Keratinocyte (primary cell): ENCODE measurements around the gene SDK1. TPM values are rescaled to one million over a fixed set of nuclear protein-coding genes. Genes with fewer than 3 reads are reported as not detected.

ENCODE experiments used
- DNase-seq: peaks from one replicate; pipeline ENCODE4 v3.0.0-alpha.2; 2011; ENCODE audit warnings: low read depth, missing footprints, low spot score
- FAIRE-seq: peaks from 2 replicates; lab custom pipeline; 2011; peaks lifted over from hg19 to GRCh38; lab: Jason Lieb, UNC
- H2AFZ ChIP-seq: 2 replicates; pipeline ENCODE4 v1.6.0; 2012; ENCODE audit warnings: low read length, control low read depth, inconsistent platforms; ENCODE audit not compliant: control insufficient read depth
- H3K27ac ChIP-seq: 2 replicates; pipeline ENCODE4 v1.5.1; 2011; ENCODE audit warnings: low read length; ENCODE audit not compliant: control insufficient read depth, insufficient read depth
- H3K27me3 ChIP-seq: 3 replicates; pipeline ENCODE4 v1.6.0; 2011; ENCODE audit warnings: low read length; ENCODE audit not compliant: control insufficient read depth, insufficient read depth; ENCODE audit errors: extremely low read depth
- H3K36me3 ChIP-seq, 2 experiments: 2 replicates in 1 of 2; 3 replicates in 1 of 2; pipeline ENCODE4 v1.5.1; 2011; ENCODE audit warnings: low read length in 2 of 2, mild to moderate bottlenecking in 1 of 2; ENCODE audit not compliant: control insufficient read depth in 2 of 2, insufficient read depth in 2 of 2; ENCODE audit errors: extremely low read depth in 1 of 2
- H3K4me1 ChIP-seq: 3 replicates; pipeline ENCODE4 v1.5.1; 2011; ENCODE audit warnings: low read length; ENCODE audit not compliant: control insufficient read depth, insufficient read depth; ENCODE audit errors: extremely low read depth
- H3K4me2 ChIP-seq: 3 replicates; pipeline ENCODE4 v1.6.0; 2011; ENCODE audit warnings: low read depth, low read length; ENCODE audit not compliant: control insufficient read depth, insufficient read depth; ENCODE audit errors: extremely low read depth
- H3K4me3 ChIP-seq, 3 experiments: fragments of 200-600 bp in 1 of 3; sonication (generic) in 1 of 3; 2 replicates in 2 of 3; 3 replicates in 1 of 3; pipeline ENCODE4 v1.5.1; 2011 to 2016; ENCODE audit warnings: low read length in 3 of 3, mild to moderate bottlenecking in 3 of 3, control low read depth in 2 of 3, inconsistent platforms in 1 of 3, low read depth in 1 of 3, mixed read lengths in 1 of 3, mixed run types in 1 of 3, moderate library complexity in 1 of 3; ENCODE audit not compliant: control insufficient read depth in 2 of 3, insufficient read depth in 2 of 3; ENCODE audit errors: extremely low read depth in 1 of 3
- H3K79me2 ChIP-seq: 2 replicates; pipeline ENCODE4 v1.6.0; 2012; ENCODE audit warnings: low read length; ENCODE audit not compliant: control insufficient read depth, insufficient read depth
- H3K9ac ChIP-seq: 3 replicates; pipeline ENCODE4 v1.6.0; 2011; ENCODE audit warnings: low read length; ENCODE audit not compliant: control insufficient read depth, insufficient read depth; ENCODE audit errors: extremely low read depth
- H3K9me1 ChIP-seq: 3 replicates; pipeline ENCODE4 v1.6.0; 2011; ENCODE audit warnings: low read length; ENCODE audit not compliant: control insufficient read depth, insufficient read depth; ENCODE audit errors: extremely low read depth
- H3K9me3 ChIP-seq: 2 replicates; pipeline ENCODE4 v1.5.1; 2012; ENCODE audit warnings: low read depth, low read length; ENCODE audit not compliant: control insufficient read depth
- H4K20me1 ChIP-seq: 3 replicates; pipeline ENCODE4 v1.6.0; 2011; ENCODE audit warnings: low read length; ENCODE audit not compliant: control insufficient read depth, insufficient read depth; ENCODE audit errors: extremely low read depth
- EZH2 ChIP-seq: IDR thresholded peaks from one replicate; pipeline ENCODE4 v1.6.1; 2012; ENCODE audit warnings: inconsistent platforms, mild to moderate bottlenecking, low read length, moderate library complexity
- dilution Hi-C: fragments of 300-500 bp; cut with MboI; formaldehyde crosslinking; loops from one replicate; pipeline ENCODE4 v1.7.0; 2020; ENCODE audit warnings: low sequenced_read_pairs; ENCODE audit not compliant: extremely low pct_ligation_motif_present
- polyA plus RNA-seq, 5 experiments: library from polyadenylated mRNA; depleted of rRNA in 3 of 5; stranded (reverse) in 3 of 5; stranded (forward) in 1 of 5; unstranded in 1 of 5; fragments of >200 nt; gene quantifications; 1 replicate in 1 of 5; 2 replicates in 3 of 5; 3 replicates in 1 of 5; pipeline versions ENCODE4 v1.2.1 to v1.2.3, GENCODE V29; 2011 to 2012; ENCODE audit warnings: missing spikeins in 2 of 5, low read depth in 1 of 5, low replicate concordance in 1 of 5
- TF ChIP-seq, protein P1 (sequence below), 3 experiments: IDR thresholded peaks in 1 of 3; conservative IDR thresholded peaks in 1 of 3; optimal IDR thresholded peaks in 1 of 3; 2 replicates in 2 of 3; 3 replicates in 1 of 3; pipeline versions ENCODE3 to v1.5.1; 2011; ENCODE audit warnings: low read length in 3 of 3, mild to moderate bottlenecking in 3 of 3, moderate library complexity in 2 of 3, control low read depth in 1 of 3, inconsistent platforms in 1 of 3; ENCODE audit not compliant: insufficient read depth in 2 of 3; ENCODE audit errors: extremely low read depth in 1 of 3

SDK1 gene
- polyA plus RNA-seq, 1 donor (not counting 4 experiments of a cell fraction or from before 2014, with no cell fraction given) = 0.66 TPM

DNA sequence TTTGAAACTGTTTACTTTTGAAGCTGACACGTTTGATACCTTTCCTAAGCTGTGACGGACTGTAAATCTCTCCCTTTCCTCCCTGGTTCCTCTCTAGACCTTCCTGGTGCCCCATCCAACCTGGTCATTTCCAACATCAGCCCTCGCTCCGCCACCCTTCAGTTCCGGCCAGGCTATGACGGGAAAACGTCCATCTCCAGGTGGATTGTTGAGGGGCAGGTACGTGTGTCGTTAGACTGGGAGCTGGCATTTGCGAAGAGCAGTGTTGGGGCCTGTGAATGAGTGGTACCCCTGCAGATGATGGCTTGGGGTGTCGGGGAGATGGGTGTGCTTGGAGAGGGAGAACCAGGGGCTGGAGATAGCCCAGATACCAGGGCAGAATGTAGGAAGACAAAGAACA, 778.3 kb downstream of the SDK1 start:
- TF ChIP-seq, protein P1, sequence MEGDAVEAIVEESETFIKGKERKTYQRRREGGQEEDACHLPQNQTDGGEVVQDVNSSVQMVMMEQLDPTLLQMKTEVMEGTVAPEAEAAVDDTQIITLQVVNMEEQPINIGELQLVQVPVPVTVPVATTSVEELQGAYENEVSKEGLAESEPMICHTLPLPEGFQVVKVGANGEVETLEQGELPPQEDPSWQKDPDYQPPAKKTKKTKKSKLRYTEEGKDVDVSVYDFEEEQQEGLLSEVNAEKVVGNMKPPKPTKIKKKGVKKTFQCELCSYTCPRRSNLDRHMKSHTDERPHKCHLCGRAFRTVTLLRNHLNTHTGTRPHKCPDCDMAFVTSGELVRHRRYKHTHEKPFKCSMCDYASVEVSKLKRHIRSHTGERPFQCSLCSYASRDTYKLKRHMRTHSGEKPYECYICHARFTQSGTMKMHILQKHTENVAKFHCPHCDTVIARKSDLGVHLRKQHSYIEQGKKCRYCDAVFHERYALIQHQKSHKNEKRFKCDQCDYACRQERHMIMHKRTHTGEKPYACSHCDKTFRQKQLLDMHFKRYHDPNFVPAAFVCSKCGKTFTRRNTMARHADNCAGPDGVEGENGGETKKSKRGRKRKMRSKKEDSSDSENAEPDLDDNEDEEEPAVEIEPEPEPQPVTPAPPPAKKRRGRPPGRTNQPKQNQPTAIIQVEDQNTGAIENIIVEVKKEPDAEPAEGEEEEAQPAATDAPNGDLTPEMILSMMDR (optimal IDR thresholded peaks at IDR 0.05 in 1 of 3, IDR thresholded peaks at IDR 0.05 in 1 of 3, conservative IDR thresholded peaks at IDR 0.05 in 1 of 3; ENCODE audit: extremely low read depth in 1 of 3, insufficient read depth in 2 of 3, low read length in 3 of 3) = no peak
- no peak for TF ChIP-seq EZH2
- peaks cover 0 to 3% of the 10 kb centered on the region in 2 experiments for H3K36me3 ChIP-seq
- H3K27me3 ChIP-seq = no peaks in the 10 kb centered on the region
- no peak overlapping the region for H3K4me3 ChIP-seq
- no peak for FAIRE-seq
- no peak for DNase-seq
- H3K4me1 ChIP-seq = no peaks in the 10 kb centered on the region
- no peaks in the 10 kb centered on the region for H3K9me1 ChIP-seq
- H4K20me1 ChIP-seq = no peaks in the 10 kb centered on the region
- no peak overlapping the region for H3K27ac ChIP-seq
- no peak overlapping the region for H3K4me2 ChIP-seq
- no peaks in the 10 kb centered on the region for H3K79me2 ChIP-seq
- H3K9me3 ChIP-seq = no peaks in the 10 kb centered on the region
- H3K9ac ChIP-seq = no peak overlapping the region
- dilution Hi-C loops = no loop called here
- no peak overlapping the region for H2AFZ ChIP-seq

DNA sequence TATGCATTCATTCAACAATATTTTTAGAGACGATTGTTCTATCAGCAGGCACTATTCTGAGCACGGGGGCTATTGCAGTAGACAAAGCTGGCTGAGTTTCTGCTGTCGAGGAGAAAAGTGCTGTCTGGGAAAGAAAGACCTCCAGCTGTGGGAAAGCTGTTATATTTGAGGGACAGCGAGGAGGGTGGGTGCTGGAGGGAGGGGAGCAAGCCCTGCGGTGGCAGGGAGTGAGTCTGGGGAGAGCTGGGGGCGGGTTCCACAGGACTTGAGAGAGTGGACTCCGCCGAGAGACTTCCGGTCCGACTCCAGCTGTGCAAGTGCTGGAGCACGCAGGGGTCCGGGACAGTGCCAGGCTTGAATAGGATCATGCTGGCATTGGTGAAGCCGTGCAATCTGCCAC, 778.9 kb downstream of the SDK1 start:
- dilution Hi-C loops = no loop called here
- Histone ChIP-seq H3K4me2 (no peak overlapping the region), H4K20me1 (no peaks in the 10 kb centered on the region), H3K9me3 (no peaks in the 10 kb centered on the region), H3K9ac (no peak overlapping the region), H2AFZ (no peak overlapping the region), H3K4me1 (no peaks in the 10 kb centered on the region), H3K79me2 (no peaks in the 10 kb centered on the region), H3K36me3 (peaks cover 0 to 3% of the 10 kb centered on the region in 2 experiments), H3K4me3 (no peak overlapping the region), H3K9me1 (no peaks in the 10 kb centered on the region), H3K27ac (no peak overlapping the region), H3K27me3 (no peaks in the 10 kb centered on the region)
- no peak for DNase-seq
- no peak for FAIRE-seq
- TF ChIP-seq EZH2 = no peak
- TF ChIP-seq, protein P1 (optimal IDR thresholded peaks at IDR 0.05 in 1 of 3, IDR thresholded peaks at IDR 0.05 in 1 of 3, conservative IDR thresholded peaks at IDR 0.05 in 1 of 3; ENCODE audit: extremely low read depth in 1 of 3, insufficient read depth in 2 of 3, low read length in 3 of 3) = no peak
